OCI-LY1 (cell line): ENCODE measurements around the gene BLVRA.

Source experiments
- H2AFZ ChIP-seq: fragments of 200-600 bp; sonication (generic), shearing (Covaris generic); 2 replicates; pipeline ENCODE4 v1.6.0; 2014; ENCODE audit warnings: antibody characterized with exemption, mild to moderate bottlenecking, low read length
- H3F3A ChIP-seq: fragments of 200-600 bp; sonication (generic), shearing (Covaris generic); 2 replicates; pipeline ENCODE4 v1.6.0; 2014; ENCODE audit warnings: mild to moderate bottlenecking, antibody characterized with exemption, low read length, moderate library complexity; ENCODE audit not compliant: insufficient read depth
- H3K27ac ChIP-seq: fragments of 200-600 bp; sonication (generic); 2 replicates; pipeline ENCODE4 v1.5.1; 2014; ENCODE audit warnings: low read length, mixed run types, mild to moderate bottlenecking, low read depth; ENCODE audit not compliant: poor library complexity, severe bottlenecking
- H3K27me3 ChIP-seq: fragments of 200-600 bp; sonication (generic); 2 replicates; pipeline ENCODE4 v1.6.0; 2014; ENCODE audit warnings: antibody characterized with exemption, mild to moderate bottlenecking, low read length, moderate library complexity; ENCODE audit not compliant: insufficient read depth
- H3K36me3 ChIP-seq: fragments of 200-600 bp; sonication (generic); 2 replicates; pipeline ENCODE4 v1.6.1; 2014; ENCODE audit warnings: mild to moderate bottlenecking, antibody characterized with exemption, low read length, moderate library complexity, mixed read lengths; ENCODE audit not compliant: insufficient read depth
- H3K4me1 ChIP-seq: fragments of 200-600 bp; sonication (generic); 2 replicates; pipeline ENCODE4 v1.5.1; 2014; ENCODE audit warnings: mild to moderate bottlenecking, low read length, moderate library complexity; ENCODE audit not compliant: insufficient read depth, severe bottlenecking
- H3K4me2 ChIP-seq: fragments of 200-600 bp; sonication (generic), shearing (Covaris generic); 2 replicates; pipeline ENCODE4 v1.6.1; 2014; ENCODE audit warnings: low read length
- H3K4me3 ChIP-seq: fragments of 200-600 bp; sonication (generic); 2 replicates; pipeline ENCODE4 v1.5.1; 2014; ENCODE audit warnings: low read length, low read depth, mild to moderate bottlenecking, mixed read lengths; ENCODE audit not compliant: poor library complexity, severe bottlenecking
- H3K79me2 ChIP-seq: fragments of 200-600 bp; shearing (Covaris generic); 2 replicates; pipeline ENCODE4 v1.6.1; 2016; ENCODE audit warnings: mixed run types, low read length, mixed read lengths; ENCODE audit not compliant: insufficient read depth
- H3K9ac ChIP-seq: fragments of 200-600 bp; sonication (generic), shearing (Covaris generic); 2 replicates; pipeline ENCODE4 v1.6.1; 2014; ENCODE audit warnings: mild to moderate bottlenecking, low read length, mixed read lengths
- H3K9me2 ChIP-seq: fragments of 200-600 bp; sonication (generic), shearing (Covaris generic); 2 replicates; pipeline ENCODE4 v1.6.1; 2014; ENCODE audit warnings: low read depth, mild to moderate bottlenecking, low read length, mixed read lengths
- H3K9me3 ChIP-seq: fragments of 200-600 bp; shearing (Covaris generic); 2 replicates; pipeline ENCODE4 v1.6.1; 2014; ENCODE audit warnings: low read length, mixed read lengths
- H4K20me1 ChIP-seq: fragments of 200-600 bp; sonication (generic), shearing (Covaris generic); 2 replicates; pipeline ENCODE4 v1.6.0; 2016; ENCODE audit warnings: mild to moderate bottlenecking, low read length; ENCODE audit not compliant: insufficient read depth
- CTCF ChIP-seq: fragments of 200-600 bp; sonication (generic), shearing (Covaris generic); IDR thresholded peaks from 2 replicates; pipeline ENCODE4 v1.5.1; 2017; ENCODE audit warnings: mild to moderate bottlenecking, antibody characterized with exemption, low read length, moderate library complexity, mixed read lengths
- EZH2 ChIP-seq: fragments of 200-600 bp; sonication (generic), shearing (Covaris generic); IDR thresholded peaks from 2 replicates; pipeline ENCODE4 v1.8.0; 2017; ENCODE audit warnings: borderline replicate concordance, mixed run types, mild to moderate bottlenecking, antibody characterized with exemption, low read length, moderate library complexity, mixed read lengths

Gene BLVRA

GRCh38 chr7:43790006-43790405 is 31.5 kb downstream of the BLVRA start:
- TF ChIP-seq EZH2 (no peak), CTCF (no peak)
- H3F3A ChIP-seq: no peaks in the 10 kb centered on the region
- H3K79me2 ChIP-seq: no peaks in the 10 kb centered on the region
- no peak overlapping the region for H3K9ac ChIP-seq
- no peaks in the 10 kb centered on the region for H3K9me2 ChIP-seq
- H3K4me2 ChIP-seq: no peak overlapping the region
- no peaks in the 10 kb centered on the region for H3K4me1 ChIP-seq
- no peaks in the 10 kb centered on the region for H3K36me3 ChIP-seq
- no peak overlapping the region for H3K4me3 ChIP-seq
- H3K9me3 ChIP-seq: no peaks in the 10 kb centered on the region
- no peaks in the 10 kb centered on the region for H4K20me1 ChIP-seq
- H2AFZ ChIP-seq: no peak overlapping the region
- H3K27ac ChIP-seq: no peak overlapping the region
- no peaks in the 10 kb centered on the region for H3K27me3 ChIP-seq

DNA sequence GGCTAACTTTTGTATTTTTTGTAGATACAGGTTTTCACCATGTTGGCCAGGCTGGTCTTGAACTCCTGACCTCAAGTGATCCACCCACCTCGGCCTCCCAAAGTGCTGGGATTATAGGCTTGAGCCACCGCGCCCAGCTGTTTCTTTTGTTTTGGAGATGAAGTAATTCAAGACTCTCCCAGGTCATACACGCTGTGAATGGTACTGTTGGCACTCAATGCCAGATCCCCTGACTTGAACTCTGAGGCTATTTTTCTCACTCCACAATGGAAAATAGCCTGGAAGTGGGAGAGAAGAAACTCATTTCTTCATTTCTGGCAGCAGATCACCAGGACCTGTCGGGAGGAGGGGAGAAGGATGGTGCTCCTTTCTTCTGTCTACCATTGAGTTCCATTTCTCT is 32.4 kb downstream of the BLVRA start:
- TF ChIP-seq EZH2: no peak
- TF ChIP-seq CTCF: no peak
- Histone ChIP-seq H3K79me2 (no peaks in the 10 kb centered on the region), H3K27ac (no peak overlapping the region)

DNA sequence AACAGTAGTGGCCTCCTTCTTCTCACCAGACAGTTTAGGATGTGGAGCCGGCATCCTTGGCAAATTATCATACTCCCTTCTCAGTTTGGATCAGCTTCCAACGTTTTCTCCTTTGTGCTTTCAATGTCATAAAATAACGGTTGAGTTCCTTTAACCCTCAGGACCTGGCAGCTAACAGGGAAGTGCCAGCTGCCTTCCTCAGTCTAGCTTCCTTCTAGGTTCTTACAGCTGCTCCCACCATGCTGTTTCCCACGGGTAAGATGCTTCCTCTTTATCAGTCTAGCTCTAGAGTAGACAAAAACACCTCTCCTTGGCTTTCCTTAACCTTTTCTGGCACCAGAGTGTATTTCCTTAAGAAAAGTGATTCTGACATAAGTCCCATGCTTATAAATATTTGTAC is 33.2 kb downstream of the BLVRA start:
- H4K20me1 ChIP-seq: no peaks in the 10 kb centered on the region

More for the DNA sequence above, 32.4 kb downstream of the BLVRA start:
- H2AFZ ChIP-seq: no peak overlapping the region
- H3K4me2 ChIP-seq: no peak overlapping the region
- H3K36me3 ChIP-seq: no peaks in the 10 kb centered on the region
- no peaks in the 10 kb centered on the region for H3K9me2 ChIP-seq
- no peaks in the 10 kb centered on the region for H3K27me3 ChIP-seq
- no peaks in the 10 kb centered on the region for H4K20me1 ChIP-seq
- H3K9me3 ChIP-seq: no peaks in the 10 kb centered on the region
- no peak overlapping the region for H3K4me3 ChIP-seq
- no peaks in the 10 kb centered on the region for H3F3A ChIP-seq
- H3K9ac ChIP-seq: no peak overlapping the region
- H3K4me1 ChIP-seq: no peaks in the 10 kb centered on the region

More for the DNA sequence above, 33.2 kb downstream of the BLVRA start:
- no peaks in the 10 kb centered on the region for H3K9me3 ChIP-seq
- no peaks in the 10 kb centered on the region for H3K79me2 ChIP-seq
- H3K9me2 ChIP-seq: no peaks in the 10 kb centered on the region
- no peaks in the 10 kb centered on the region for H3F3A ChIP-seq
- no peaks in the 10 kb centered on the region for H3K27me3 ChIP-seq
- no peak overlapping the region for H3K27ac ChIP-seq
- H3K4me1 ChIP-seq: no peaks in the 10 kb centered on the region
- no peak for TF ChIP-seq CTCF
- TF ChIP-seq EZH2: no peak
- H3K4me3 ChIP-seq: no peak overlapping the region
- H3K36me3 ChIP-seq: no peaks in the 10 kb centered on the region
- H3K9ac ChIP-seq: no peak overlapping the region
- H3K4me2 ChIP-seq: no peak overlapping the region
- H2AFZ ChIP-seq: no peak overlapping the region
